DMS153 treated with DMSO at 0.1 percent for 48 hours (cell line): ENCODE measurements around the gene INHBE.
"Not testable (repeated sequence)": the region's sequence is repeated elsewhere in the genome, so short reads cannot be mapped to it uniquely, and the experiment has no call there.

ENCODE experiments used
- DNase-seq: peaks from one replicate; lab custom pipeline; 2025; ENCODE audit not compliant: unreplicated experiment; lab: John Stamatoyannopoulos, UW

Gene INHBE

DNA sequence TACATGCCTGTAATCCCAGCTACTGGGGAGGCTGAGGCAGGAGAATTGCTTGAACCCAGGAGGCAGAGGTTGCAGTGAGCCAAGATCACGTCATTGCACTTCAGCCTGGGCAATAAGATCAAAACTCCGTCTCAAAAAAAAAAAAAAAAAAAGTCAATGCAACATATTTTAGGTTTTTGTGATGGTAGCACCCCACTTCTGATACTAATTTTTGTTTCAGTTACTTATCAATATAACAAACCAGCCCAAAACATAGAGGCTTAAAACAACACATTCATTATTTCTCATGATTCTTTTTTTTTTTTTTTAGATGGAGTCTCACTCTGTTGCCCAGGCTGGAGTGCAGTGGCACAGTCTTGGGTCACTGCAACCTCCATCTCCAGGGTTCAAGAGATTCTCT, 13.7 kb upstream of the INHBE start:
- not testable (repeated sequence) for DNase-seq

DNA sequence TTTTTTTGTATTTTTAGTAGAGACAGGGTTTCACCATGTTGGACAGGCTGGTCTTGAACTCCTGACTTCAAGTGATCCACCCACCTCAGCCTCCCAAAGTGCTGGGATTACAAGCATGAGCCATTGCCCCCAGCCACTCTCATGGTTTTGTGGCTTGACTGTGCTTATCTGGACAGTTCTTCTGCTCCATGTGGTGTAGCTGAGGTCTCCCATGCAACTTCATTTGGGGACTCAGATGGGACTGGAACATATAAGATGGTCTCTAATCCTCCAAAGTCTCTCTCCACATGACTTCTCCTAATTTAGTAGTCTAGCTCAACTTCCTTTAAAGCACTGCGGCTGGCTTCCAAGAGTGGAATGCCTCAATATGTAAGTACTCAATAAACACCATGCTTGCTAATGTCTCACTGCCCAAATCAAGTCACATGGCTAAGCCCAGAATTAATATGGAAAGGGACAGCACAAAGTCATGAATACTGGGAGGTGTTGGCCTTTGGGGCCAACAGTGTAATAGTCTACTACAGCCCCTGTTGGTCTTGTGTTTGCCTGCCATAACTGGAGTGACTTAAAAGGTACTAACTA, 13.2 kb upstream of the INHBE start:
- DNase-seq, result no peak

DNA sequence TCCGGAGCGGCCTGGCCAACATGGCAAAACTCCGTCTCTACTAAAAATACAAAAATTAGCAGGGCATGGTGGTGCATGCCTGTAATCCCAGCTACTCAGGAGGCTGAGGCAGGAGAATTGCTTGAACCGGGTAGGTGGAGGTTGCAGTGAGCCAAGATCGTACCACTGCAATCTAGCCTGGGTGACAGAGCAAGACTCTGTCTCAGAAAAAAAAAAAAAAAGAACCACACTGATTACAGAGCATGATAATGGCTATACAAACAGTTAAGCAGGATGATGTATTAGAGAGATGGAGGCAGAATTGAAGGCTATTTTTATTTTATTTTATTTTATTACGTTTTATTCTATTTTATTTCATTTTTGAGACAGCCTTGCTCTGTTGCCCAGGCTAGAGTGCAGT, 10.8 kb upstream of the INHBE start:
- DNase-seq, result not testable (repeated sequence)

DNA sequence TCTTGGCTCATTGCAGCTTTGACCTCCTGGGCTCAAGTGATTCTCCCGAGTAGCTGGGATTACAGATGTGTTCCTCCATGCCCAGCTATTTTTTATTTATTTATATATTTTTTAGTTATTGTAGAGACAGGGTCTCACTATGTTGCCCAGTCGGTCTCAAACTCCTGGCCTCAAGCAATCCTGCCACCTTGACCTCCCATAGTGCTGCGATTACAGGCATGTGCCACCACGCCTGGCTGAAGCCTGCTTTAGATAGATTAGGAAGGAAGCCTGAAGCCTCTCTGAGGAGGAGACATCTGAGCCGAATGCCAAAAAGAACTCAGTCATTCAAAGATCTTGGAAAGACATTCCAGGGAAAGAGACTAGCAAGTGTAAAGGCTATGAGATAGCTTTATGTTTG, 10.4 kb upstream of the INHBE start:
- DNase-seq, result no peak

DNA sequence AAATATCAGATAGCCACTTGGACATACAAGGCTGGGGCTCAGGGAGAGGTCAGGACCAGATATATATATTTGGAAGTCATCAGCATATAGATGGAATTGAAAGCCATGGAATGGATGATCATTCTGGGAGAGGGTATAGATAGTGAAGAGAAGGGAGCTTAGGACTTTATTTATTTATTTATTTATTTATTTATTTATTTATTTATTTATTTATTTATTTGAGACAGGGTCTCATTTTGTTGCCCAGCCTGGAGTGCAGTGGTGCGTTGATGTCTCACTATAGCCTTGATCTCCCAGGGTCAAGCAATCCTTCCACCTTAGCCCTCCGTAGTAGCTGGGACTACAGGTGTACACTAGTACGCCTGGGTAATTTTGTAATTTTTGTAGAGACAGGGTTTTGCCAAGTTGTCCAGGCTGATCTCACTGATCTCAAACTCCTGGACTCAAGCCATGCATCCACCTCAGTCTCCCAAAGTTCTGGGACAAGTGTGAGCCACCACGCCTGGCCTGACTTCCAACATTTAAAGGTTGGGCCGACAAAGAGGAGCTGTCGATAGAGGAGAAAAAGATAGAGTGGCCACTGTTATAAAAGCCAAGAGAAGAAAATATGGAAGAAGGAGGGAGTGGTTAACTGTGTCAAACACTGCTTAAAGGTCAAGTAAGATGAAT, 8.7 kb upstream of the INHBE start:
- no peak for DNase-seq

DNA sequence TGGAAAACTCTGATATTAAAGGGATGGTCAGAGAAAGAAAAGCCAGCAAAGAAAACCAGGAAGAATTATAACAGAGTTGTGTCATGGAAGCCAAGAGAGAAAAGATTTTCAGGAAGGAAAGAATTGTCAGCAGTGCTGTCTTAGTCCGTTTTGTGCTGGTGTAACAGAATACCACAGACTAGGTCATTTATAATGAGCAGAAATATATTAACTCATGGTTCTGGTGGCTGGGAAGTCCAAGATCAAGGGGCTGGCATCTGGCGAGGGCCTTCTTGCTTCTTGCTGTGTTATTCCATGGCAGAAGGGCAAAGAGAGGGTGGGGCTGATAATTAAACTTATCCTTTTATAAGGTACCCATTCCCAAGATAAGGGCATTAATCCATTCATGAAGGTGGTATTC, 6.4 kb upstream of the INHBE start:
- DNase-seq, result no peak

DNA sequence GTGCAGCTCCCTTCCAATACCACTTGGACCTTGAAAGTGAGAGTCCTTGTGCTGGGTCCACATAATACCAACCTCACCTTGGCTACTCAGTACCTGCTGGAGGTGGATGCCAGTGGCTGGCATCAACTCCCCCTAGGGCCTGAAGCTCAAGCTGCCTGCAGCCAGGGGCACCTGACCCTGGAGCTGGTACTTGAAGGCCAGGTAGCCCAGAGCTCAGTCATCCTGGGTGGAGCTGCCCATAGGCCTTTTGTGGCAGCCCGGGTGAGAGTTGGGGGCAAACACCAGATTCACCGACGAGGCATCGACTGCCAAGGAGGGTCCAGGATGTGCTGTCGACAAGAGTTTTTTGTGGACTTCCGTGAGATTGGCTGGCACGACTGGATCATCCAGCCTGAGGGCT, 5.7 kb upstream of the INHBE start:
- DNase-seq, result no peak

DNA sequence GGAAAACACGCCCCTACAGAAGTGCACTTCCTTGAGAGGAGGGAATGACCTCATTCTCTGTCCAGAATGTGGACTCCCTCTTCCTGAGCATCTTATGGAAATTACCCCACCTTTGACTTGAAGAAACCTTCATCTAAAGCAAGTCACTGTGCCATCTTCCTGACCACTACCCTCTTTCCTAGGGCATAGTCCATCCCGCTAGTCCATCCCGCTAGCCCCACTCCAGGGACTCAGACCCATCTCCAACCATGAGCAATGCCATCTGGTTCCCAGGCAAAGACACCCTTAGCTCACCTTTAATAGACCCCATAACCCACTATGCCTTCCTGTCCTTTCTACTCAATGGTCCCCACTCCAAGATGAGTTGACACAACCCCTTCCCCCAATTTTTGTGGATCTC, 5.0 kb upstream of the INHBE start:
- DNase-seq, result no peak

DNA sequence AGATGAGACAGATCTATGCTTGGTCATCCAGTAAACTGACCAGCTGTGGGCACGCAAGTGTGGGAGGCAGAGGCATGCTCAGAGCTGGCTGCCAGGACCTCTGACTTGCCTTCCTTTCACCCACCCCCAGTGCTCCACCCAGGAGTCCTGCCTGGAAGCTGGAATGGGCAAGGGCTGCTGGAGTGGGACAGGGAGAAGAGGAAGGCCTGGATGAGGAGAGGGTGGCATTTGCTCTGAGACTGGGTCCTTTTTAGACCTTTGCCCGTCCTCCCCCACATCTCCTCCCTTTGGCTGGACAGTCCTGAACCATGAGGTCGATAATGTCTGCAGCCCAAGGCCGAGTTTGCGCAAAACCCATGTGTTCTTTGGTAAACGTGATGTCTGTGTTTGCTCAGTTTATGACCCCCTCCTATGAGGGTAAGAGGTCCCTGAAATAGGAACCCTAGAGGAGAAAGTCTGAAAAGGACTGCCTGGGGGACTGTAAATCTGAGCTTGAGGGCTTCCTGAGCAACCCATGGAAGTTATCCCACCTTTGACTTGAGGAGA, 3.8 kb upstream of the INHBE start:
- DNase-seq, result no peak

DNA sequence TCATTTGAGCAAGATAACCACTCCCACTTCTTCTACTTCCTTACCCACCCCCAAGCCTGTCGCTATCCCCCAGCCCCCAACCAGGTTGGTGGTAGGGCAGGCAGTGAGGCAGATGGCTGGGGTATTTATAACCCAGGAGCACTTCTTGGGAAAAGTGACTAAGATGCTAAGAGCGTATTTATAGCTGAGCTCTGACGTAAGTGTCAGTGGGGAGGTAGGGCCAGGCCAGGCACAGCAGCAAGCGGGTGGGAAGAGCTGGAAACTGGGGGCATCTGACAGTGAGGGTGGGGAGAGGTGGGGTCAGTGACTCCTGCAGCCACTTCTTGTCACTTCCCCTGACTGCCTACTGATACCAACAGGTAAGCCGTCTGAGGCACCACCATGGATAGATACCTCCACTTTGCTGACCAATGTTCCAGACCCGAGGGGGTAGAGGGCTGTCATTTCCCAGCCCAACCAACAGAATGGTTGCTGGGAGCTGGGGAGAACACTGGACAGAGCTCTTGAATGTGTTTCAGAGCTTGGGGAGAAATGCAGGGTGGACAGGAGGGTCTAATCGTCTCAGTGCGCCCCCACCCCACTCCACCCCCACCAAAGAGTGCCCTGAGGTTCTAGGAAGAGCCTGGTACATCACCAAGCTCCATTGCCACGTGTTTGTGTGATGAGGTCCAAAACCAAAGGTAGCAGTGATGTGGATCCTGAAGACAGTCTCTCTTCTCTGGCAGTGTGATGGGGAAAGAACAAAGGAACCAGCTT, 2.7 kb upstream of the INHBE start:
- DNase-seq, result no peak

DNA sequence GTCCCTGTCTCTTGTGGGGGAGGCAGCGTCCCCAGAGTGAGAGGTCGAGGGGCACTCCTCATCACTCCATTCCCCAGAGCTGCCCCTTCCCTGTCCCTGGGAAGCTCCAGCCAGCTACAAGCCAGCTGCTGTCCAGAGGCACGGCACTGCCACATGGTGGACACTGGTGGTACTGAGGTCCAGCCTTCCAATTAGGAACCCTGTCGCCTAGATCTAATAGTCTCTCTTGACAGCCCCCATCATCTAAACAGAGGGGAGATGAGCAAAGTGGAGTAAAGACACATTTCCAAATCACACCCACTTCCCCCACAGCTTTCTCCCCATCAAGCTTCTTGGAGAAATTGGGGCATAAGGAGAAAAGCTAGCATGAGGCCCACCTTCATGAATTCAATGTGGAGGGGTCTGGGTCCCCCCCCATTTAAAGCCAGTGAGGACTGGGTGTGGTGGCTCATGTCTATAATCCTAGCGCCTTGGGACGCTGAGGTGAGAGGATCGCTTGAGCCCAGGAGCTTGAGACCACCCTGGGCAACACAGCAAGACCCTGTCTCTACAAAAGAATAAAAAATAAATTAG, 2.1 kb upstream of the INHBE start:
- DNase-seq, result peak; percentile 25

DNA sequence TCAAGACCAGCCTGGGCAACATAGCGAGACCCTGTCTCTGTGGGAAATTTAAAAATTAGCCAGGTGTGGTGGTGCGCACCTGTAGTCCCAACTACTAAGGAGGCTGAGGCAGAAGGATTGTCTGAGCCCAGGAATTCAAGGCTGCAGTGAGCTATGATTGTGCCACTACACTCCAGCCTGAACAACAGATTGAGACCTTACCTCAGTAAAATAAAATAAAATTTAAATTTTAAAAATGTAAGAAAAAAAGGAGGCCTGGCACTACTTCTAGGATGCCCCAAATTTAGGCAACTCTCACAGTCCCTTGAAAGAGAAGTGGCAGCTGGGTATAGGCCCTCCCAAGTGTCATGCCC, 918 bp upstream of the INHBE start:
- DNase-seq, result no peak

DNA sequence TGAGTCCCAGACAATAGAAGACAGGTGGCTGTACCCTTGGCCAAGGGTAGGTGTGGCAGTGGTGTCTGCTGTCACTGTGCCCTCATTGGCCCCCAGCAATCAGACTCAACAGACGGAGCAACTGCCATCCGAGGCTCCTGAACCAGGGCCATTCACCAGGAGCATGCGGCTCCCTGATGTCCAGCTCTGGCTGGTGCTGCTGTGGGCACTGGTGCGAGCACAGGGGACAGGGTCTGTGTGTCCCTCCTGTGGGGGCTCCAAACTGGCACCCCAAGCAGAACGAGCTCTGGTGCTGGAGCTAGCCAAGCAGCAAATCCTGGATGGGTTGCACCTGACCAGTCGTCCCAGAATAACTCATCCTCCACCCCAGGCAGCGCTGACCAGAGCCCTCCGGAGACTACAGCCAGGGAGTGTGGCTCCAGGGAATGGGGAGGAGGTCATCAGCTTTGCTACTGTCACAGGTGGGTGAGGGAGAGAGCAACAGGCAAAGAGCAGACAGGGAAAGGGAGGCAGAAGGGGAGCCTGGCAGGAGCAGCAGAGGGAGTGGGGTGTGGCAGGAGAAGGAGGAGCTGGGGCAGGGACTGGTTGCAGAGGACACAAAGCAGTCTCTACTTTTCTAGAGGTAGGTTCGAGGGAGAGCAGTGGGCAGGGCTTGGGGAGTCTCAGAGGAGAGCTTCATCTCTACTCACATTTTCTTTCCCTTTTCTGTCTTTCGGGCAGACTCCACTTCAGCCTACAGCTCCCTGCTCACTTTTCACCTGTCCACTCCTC, 452 bp downstream of the INHBE start:
- DNase-seq, result no peak

DNA sequence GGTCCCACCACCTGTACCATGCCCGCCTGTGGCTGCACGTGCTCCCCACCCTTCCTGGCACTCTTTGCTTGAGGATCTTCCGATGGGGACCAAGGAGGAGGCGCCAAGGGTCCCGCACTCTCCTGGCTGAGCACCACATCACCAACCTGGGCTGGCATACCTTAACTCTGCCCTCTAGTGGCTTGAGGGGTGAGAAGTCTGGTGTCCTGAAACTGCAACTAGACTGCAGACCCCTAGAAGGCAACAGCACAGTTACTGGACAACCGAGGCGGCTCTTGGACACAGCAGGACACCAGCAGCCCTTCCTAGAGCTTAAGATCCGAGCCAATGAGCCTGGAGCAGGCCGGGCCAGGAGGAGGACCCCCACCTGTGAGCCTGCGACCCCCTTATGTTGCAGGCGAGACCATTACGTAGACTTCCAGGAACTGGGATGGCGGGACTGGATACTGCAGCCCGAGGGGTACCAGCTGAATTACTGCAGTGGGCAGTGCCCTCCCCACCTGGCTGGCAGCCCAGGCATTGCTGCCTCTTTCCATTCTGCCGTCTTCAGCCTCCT, 1.1 kb downstream of the INHBE start:
- no peak for DNase-seq

DNA sequence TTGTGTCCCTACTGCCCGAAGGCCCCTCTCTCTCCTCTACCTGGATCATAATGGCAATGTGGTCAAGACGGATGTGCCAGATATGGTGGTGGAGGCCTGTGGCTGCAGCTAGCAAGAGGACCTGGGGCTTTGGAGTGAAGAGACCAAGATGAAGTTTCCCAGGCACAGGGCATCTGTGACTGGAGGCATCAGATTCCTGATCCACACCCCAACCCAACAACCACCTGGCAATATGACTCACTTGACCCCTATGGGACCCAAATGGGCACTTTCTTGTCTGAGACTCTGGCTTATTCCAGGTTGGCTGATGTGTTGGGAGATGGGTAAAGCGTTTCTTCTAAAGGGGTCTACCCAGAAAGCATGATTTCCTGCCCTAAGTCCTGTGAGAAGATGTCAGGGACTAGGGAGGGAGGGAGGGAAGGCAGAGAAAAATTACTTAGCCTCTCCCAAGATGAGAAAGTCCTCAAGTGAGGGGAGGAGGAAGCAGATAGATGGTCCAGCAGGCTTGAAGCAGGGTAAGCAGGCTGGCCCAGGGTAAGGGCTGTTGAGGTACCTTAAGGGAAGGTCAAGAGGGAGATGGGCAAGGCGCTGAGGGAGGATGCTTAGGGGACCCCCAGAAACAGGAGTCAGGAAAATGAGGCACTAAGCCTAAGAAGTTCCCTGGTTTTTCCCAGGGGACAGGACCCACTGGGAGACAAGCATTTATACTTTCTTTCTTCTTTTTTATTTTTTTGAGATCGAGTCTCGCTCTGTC, 1.8 kb downstream of the INHBE start:
- no peak for DNase-seq

DNA sequence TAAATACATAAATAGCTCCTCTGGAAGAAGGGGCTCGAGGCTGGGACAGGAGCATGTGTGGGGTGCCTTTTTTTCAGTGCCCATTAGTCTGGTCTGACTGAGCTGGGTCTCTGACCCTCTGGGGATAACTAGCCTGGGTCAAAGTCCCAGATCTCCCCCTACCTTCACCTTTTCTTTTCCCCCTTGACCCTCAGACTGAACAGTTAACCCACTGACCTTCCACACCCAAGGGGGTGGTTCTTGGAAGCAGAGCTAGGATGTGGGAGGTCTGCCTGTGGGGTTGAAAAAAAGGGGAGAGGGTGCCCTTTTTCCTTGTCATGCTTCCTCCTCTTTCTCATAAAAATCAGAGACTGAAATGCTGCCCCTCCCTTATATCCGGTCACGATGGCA, 3.6 kb downstream of the INHBE start:
- no peak for DNase-seq

DNA sequence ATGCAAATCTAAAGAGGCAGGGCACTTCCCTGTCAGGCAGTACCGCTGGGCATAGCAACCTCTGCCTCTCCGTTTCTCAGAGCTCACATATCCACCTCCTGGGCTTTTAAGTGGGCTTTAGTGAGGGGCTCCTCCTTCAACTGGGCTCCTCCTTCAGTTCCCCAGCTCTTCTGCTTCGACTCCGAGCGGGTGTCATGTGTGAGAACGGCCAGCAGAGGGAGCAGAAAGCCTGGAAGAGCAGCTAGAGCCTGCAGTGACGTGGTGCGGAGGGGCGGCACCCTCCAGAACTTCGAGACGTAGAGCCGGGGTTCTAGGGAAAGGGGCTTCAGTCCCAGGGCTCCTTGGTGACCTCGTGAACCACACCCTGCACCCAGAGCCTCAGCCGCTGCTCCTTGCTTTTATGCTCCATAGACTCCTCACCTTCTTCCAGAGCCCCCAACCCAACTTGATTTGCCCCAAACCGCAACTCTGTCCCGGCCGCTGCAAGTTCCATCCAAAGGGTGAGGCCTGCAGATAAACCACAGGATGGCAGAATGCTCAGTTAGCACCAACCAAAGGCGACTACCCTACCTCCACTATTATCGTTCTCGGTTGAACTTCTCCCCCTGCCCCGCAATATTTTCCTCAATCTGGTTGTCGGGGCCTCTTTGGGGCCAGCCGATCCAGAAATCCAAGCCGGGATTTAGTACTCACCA, 4.1 kb downstream of the INHBE start:
- DNase-seq, result peak; percentile 94

DNA sequence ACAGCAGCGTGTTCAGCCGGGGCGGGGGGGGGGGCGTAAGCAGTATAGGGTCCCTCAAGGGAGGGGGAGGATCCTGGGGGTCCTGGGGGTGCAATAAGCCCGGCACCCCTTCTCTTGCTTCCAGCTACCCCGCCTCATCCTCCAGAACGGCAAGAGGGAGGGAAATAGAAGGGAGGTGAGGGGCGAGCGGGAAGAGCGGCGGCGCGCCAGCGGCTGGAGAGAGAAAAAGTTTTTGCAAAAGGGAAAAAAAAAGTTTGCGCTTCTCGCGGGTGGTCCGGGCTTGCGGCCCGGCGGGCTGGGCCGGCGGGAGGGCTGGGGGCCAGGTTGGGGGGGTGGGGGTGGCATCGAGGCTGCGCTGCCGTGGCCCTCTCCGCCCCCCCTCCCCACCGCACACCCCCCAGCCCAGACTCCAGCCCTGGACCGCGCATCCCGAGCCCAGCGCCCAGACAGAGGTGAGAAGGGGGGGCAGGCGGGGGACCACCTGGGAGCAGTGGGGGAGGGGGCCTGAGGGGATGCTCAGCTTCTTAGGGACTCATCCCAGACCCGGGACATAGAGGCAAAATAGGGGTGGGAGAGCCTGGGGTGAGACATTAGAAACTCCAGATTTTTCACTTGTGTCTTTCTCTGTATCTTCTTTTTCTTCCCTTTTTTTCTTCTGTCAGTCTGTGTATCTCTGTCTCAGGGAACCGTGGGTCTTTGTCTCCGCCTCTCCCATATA, 4.8 kb downstream of the INHBE start, which contains the start of gene GLI1:
TSS of gene GLI1 (plus strand) at position 36 of the 718 bp plus-strand sequence. CDS start 3,907 bp downstream, outside the sequence.
- DNase-seq, result no peak

DNA sequence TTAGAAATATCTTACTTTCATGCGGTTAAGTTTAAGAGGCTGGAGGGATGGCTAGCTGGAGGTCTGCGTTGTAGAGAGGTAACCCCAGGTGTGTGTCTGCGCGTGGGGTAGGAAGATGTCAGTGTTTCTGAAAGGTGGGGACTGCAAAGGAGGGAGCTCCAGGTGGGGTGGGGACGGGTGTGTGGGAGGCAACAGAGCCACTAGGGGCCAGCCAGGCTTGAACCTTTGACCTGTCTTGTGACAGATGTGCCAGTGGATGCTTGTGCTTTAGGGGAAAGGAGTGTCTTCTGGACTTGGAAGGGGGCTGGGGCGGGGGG, 5.3 kb downstream of the INHBE start:
- no peak for DNase-seq
